RPMI7951 (cell line): Measurements from ENCODE around the gene HAS3. TPM values are rescaled to one million over a fixed set of nuclear protein-coding genes. Genes with fewer than 3 reads are reported as not detected.
A peak's percentile ranks its signal among the peaks of the same experiment; 100 is the strongest.

Source experiments
- DNase-seq: peaks from one replicate; pipeline ENCODE4 v3.0.0-alpha.2; 2012; ENCODE audit warnings: low read depth
- total RNA-seq: library from RNA; depleted of rRNA; stranded (reverse); fragments of >200 nt; shearing (Covaris generic); gene quantifications from 2 replicates; pipeline ENCODE4 v1.2.3, GENCODE V29; 2014

The HAS3 gene
- total RNA-seq, 1 experiment from 2014 or later, result 0.72 TPM

DNA sequence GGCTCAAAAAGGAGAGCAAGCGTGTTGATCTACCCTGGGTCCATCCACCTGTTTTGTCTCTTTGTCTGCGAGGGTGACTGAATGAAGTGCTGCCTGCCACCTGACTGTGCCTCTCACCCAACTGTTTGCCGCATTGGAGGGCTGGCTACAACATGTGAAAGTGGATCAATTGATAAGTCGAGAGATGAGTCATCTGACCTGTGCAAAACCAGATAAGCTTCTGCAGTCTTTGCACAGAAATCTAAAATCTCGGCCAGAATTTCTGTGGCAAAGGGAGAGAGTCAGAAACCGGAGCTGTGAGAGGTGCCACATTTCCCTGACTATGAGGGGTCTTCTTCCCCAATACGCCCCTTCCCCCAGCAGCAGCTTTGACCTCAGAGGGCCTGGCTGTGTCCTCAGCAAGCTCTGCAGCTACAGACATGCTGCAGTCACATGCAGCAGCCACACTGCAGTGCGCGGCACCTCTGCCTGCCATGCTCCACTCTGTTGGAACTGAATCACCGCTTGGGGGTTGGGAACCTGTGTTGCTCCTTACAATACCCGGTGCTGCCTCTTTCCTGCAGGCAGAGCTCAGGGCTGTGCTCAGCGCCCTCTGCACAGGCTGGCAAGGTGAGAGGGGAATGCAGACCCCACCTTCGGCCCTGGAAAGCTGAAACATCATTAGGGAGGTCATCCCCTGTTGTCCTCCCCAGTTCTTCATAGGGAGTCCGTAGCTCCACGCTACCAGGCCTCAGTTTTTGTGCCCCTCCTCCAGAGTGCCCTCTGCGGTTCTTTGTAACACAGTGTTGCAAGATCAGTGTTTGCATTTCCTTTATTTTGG lies 16.2 kb upstream of the HAS3 start:
- DNase-seq, result no peak

GRCh38 chr16:69093974-69094373 lies 11.5 kb upstream of the HAS3 start:
- no peak for DNase-seq

GRCh38 chr16:69094501-69094900 lies 11.0 kb upstream of the HAS3 start:
- no peak for DNase-seq

GRCh38 chr16:69095193-69095592 lies 10.3 kb upstream of the HAS3 start:
- DNase-seq, result no peak

- no peak for DNase-seq
These were observed 5.3 kb upstream of the HAS3 start for GRCh38 chr16:69100071-69100691.

- DNase-seq, result no peak
These were observed 1.2 kb downstream of the HAS3 start for GRCh38 chr16:69106491-69107315.

DNA sequence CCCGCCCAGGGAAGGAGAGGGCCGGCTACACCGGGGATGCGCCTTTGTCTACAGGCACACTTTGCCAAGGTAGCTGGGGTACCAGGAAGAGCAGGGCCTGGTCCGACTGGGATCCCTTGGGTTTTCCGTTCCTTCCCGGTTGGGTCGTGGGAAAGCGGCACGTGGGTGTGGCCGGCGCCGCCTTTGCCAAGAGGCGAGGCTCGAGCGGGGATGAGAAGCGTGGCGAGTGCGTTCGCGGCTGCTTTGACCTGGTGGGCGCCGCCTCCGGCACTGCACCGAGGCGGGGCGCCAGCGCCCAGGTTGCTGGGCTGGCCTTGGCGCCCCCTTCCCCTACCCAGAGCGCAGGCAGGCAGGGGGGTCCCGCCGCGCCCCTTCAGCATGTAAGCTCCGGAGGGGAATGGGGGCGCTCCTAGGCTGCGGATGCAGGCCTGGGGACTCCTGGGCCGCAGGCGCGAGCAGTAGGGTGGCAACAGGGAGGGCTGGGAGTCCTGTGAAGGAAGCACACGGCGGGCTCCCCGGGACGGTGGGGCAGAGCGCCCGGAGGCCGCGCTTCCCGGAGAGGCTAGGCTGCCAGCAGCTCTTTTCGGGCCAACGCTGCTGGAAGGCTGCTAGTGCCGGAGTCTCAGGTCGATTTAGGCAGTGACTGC lies 2.0 kb downstream of the HAS3 start:
- no peak for DNase-seq

GRCh38 chr16:69108064-69108904 lies 2.8 kb downstream of the HAS3 start:
- no peak for DNase-seq

DNA sequence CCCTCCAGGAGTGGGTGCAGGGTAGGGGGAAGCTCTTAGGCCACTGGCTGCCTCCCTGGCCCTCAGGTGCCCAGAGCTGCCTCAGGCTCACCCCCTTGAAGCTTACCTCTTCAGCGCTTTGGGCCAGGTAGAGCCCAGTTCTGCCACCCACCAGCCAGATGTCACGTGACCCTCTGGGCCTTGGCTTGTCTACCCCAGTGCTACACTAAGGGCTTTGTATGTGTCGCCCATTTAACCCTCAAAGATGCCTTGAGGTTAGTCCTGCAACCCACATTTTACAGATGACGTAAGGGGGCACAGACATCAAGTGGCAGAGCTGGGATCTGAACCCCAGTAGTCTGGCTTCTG lies 3.4 kb downstream of the HAS3 start:
- DNase-seq, result no peak

- no peak for DNase-seq
These were observed 4.2 kb downstream of the HAS3 start for GRCh38 chr16:69109486-69110270.

DNA sequence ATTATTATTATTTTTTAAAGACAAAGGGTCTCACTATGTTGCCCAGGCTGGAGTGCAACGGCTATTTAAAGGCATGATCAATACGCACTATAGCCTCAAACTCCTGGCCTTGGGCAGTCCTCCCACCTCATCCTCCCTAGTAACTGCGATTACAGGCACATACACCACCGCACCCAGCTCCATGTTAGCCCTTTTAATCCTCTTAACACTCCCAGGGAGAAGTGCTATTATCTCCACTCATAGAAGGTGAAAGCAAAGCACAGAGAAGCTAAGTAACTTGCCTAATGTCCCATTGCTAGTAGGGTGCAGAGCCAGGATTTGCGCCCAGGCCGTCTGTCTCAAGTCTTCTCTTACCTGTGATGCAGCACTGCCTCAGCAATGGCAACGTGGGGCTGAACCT lies 5.0 kb downstream of the HAS3 start:
- DNase-seq, result no peak

DNA sequence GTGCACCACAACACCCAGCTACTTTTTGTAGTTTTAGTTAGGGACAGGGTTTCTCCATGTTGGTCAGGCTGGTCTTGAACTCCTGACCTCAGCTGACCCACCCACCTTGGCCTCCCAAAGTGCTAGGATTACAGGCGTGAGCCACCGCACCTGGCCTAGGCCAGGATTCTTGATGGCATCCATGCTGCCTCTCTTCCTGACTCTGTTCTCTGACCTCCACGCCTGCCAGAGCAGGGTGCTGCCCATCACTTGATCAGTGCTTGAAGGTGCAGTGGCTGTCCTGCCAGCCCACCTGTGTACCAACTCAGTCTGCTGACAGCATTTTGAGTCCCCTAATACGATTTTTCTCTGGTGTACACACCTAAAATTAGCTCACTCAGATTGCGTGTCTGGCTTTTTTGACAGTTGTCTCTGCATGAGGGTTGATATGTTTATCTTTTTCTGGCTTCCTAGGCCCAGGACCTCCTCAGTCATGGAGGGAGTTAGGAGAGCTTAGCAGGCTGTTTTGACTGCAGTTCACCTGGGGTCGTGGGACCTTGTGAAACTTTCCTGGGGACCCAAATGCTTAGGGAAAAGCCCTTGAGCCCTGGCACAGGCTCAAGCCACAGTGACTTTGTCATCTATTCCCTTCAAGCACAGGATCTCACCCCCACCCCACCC lies 5.9 kb downstream of the HAS3 start:
- DNase-seq, result no peak

- no peak for DNase-seq
These were observed 6.4 kb downstream of the HAS3 start for GRCh38 chr16:69111876-69112230.

DNA sequence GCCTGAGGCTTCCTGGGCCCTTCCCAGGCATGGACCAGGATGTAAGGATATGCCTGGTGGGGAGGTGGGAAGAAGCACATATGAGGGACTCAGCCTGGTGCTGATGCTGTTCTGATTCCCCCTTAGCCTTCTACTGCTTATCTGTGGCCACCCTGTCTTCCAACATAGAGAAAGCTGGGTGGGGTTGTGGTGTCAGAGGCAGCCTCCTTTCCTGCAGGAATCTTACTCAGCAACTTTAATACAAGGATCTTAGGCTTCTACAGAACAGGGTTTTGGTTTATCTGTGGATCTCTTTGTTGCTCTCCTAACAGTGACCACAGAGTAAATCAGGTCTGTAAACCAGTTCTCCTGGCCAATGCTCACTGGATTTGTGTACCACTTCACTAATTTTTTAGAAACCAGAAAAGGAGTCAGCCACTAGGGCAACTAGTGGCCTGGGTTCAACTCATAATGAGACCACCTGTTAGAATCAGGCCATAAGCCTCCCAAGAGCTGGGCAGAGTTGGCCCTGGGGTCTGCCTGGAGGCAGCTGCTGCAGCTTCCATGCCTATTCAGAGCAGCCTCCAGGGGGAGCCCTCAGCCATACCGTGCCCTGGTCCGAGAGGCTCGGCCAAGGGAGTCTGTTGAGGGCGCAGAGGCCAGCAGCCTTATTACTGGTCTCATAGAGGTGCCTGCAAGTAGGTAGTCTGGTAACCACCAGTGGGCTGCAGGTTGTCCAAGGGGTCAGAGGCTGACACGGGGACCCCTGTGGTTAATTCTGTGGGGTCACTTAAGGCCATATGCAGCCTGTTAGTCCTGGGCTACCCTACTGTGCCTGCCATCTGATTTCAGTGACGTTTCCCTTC lies 7.1 kb downstream of the HAS3 start:
- DNase-seq, result peak; percentile 38

- no peak for DNase-seq
These were observed 7.8 kb downstream of the HAS3 start for GRCh38 chr16:69113216-69113615.

DNA sequence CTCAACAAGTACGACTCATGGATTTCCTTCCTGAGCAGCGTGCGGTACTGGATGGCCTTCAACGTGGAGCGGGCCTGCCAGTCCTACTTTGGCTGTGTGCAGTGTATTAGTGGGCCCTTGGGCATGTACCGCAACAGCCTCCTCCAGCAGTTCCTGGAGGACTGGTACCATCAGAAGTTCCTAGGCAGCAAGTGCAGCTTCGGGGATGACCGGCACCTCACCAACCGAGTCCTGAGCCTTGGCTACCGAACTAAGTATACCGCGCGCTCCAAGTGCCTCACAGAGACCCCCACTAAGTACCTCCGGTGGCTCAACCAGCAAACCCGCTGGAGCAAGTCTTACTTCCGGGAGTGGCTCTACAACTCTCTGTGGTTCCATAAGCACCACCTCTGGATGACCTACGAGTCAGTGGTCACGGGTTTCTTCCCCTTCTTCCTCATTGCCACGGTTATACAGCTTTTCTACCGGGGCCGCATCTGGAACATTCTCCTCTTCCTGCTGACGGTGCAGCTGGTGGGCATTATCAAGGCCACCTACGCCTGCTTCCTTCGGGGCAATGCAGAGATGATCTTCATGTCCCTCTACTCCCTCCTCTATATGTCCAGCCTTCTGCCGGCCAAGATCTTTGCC lies 9.0 kb downstream of the HAS3 start:
- DNase-seq, result no peak

DNA sequence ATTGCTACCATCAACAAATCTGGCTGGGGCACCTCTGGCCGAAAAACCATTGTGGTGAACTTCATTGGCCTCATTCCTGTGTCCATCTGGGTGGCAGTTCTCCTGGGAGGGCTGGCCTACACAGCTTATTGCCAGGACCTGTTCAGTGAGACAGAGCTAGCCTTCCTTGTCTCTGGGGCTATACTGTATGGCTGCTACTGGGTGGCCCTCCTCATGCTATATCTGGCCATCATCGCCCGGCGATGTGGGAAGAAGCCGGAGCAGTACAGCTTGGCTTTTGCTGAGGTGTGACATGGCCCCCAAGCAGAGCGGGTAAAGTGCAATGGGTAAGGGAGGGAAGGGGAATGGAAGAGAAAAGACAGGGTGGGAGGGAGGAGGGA lies 9.5 kb downstream of the HAS3 start:
- DNase-seq, result no peak

DNA sequence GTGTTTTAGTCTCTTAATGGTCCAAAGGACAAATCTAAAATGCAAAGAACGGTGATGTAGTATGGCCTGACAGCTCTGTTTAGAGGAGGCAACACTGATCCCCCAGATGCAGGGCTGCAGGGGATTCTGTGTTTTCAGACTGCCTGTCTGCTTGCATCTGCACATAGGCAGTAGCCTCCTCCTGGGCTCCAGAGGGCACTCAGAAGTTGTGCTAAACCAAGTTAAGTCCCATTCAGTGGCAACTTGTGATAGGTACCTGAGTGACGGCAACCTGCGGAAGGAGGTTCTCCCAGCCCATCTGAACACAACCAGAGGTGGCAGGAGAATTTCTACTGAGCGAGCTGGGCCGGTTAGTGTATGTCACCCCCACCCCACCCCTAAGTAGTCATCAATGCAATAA lies 9.9 kb downstream of the HAS3 start:
- DNase-seq, result no peak

- no peak for DNase-seq
These were observed 10.4 kb downstream of the HAS3 start for GRCh38 chr16:69115837-69116236.
